Measurements from ENCODE around the gene RTTN.

DNA sequence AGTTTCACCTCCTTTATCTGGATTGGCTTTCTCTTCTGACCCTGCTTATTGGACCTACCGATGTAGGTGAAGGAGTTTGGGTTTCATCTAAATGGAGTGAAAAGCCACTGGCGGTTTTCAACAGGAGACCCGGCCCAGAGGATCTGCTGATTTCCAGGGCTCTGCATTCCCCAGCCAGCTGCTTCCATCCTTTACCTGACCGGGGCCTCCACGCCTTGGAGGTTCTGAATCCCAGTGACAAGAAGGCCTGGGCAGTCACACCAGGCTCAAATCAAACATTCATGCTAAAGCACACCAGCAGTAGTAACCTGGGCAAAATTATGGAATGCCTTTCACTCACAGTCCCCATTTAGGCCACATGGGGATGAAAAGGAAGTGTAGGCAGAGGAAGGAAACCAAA lies 30.0 kb upstream of the RTTN start:
- no peak for TF ChIP-seq POLR2AphosphoS5 (IDR thresholded peaks at IDR 0.05; ENCODE audit: low read depth, low read length)
- TF ChIP-seq TAF1 (IDR thresholded peaks at IDR 0.05; ENCODE audit: borderline replicate concordance, insufficient read depth, low read length), result no peak
- no peak for TF ChIP-seq SIN3A (IDR thresholded peaks at IDR 0.05; ENCODE audit: borderline replicate concordance, insufficient read depth, low read length)
- TF ChIP-seq, protein P1, sequence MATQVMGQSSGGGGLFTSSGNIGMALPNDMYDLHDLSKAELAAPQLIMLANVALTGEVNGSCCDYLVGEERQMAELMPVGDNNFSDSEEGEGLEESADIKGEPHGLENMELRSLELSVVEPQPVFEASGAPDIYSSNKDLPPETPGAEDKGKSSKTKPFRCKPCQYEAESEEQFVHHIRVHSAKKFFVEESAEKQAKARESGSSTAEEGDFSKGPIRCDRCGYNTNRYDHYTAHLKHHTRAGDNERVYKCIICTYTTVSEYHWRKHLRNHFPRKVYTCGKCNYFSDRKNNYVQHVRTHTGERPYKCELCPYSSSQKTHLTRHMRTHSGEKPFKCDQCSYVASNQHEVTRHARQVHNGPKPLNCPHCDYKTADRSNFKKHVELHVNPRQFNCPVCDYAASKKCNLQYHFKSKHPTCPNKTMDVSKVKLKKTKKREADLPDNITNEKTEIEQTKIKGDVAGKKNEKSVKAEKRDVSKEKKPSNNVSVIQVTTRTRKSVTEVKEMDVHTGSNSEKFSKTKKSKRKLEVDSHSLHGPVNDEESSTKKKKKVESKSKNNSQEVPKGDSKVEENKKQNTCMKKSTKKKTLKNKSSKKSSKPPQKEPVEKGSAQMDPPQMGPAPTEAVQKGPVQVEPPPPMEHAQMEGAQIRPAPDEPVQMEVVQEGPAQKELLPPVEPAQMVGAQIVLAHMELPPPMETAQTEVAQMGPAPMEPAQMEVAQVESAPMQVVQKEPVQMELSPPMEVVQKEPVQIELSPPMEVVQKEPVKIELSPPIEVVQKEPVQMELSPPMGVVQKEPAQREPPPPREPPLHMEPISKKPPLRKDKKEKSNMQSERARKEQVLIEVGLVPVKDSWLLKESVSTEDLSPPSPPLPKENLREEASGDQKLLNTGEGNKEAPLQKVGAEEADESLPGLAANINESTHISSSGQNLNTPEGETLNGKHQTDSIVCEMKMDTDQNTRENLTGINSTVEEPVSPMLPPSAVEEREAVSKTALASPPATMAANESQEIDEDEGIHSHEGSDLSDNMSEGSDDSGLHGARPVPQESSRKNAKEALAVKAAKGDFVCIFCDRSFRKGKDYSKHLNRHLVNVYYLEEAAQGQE (IDR thresholded peaks at IDR 0.05; ENCODE audit: insufficient read depth in 1 of 2, low read depth in 2 of 2, low read length in 2 of 2), result no peak

Measured in PFSK-1 (cell line).